Endothelial cell of umbilical vein (primary cell): ENCODE data around the gene MYO1E. TPM values are rescaled to one million over a fixed set of nuclear protein-coding genes. Genes with fewer than 3 reads are reported as not detected.

ENCODE experiments used
- BruUV-seq: library from RNA; stranded (reverse); fragments of 400-500 nt; replicated peaks from 2 replicates; lab custom pipeline; 2021; lab: Mats Ljungman, UMichigan
- CTCF ChIA-PET: fragments of 300-600, 350-600 bp; sonication (Branson Sonifier 250); formaldehyde crosslinking; loops from one replicate; lab custom pipeline; 2021; ENCODE audit warnings: antibody characterized with exemption, inconsistent platforms; lab: Charles Lee
- POLR2A ChIA-PET: fragments of 300-600, 350-600 bp; sonication (Branson Sonifier 250); formaldehyde crosslinking; loops from one replicate; lab custom pipeline; 2021; ENCODE audit warnings: antibody characterized with exemption, inconsistent platforms; lab: Charles Lee
- DNase-seq: peaks from one replicate; pipeline ENCODE4 v3.0.0-alpha.2; 2011; ENCODE audit warnings: low read depth, low spot score
- FAIRE-seq: peaks from 2 replicates; lab custom pipeline; 2011; peaks lifted over from hg19 to GRCh38; lab: Jason Lieb, UNC
- H2AFZ ChIP-seq: 2 replicates; pipeline ENCODE4 v1.6.0; 2012; ENCODE audit warnings: low read depth, low read length, control low read depth, inconsistent platforms
- H3K27ac ChIP-seq: 2 replicates; pipeline ENCODE4 v1.5.1; 2011; ENCODE audit warnings: low read depth, mild to moderate bottlenecking, control low read depth, low read length, moderate library complexity; ENCODE audit not compliant: insufficient read depth
- H3K27me3 ChIP-seq, 2 experiments: 2 replicates each; pipeline versions ENCODE4 v1.6.0 to v1.6.1; 2011; ENCODE audit warnings: low read length in 2 of 2, mixed read lengths in 1 of 2; ENCODE audit not compliant: control insufficient read depth in 2 of 2, insufficient read depth in 2 of 2
- H3K36me3 ChIP-seq, 2 experiments: 2 replicates in 1 of 2; 3 replicates in 1 of 2; pipeline ENCODE4 v1.5.1; 2011; ENCODE audit warnings: low read length in 2 of 2, mild to moderate bottlenecking in 1 of 2, moderate library complexity in 1 of 2; ENCODE audit not compliant: control insufficient read depth in 2 of 2, insufficient read depth in 2 of 2; ENCODE audit errors: extremely low read depth in 1 of 2
- H3K4me1 ChIP-seq: 3 replicates; pipeline ENCODE4 v1.5.1; 2011; ENCODE audit warnings: mild to moderate bottlenecking, low read length; ENCODE audit not compliant: control insufficient read depth, insufficient read depth; ENCODE audit errors: extremely low read depth
- H3K4me2 ChIP-seq: 2 replicates; pipeline ENCODE4 v1.6.1; 2011; ENCODE audit warnings: low read length, control low read depth, mixed read lengths; ENCODE audit not compliant: insufficient read depth
- H3K4me3 ChIP-seq, 3 experiments: fragments of 200-600 bp in 1 of 3; sonication (generic), shearing (Covaris generic) in 1 of 3; replicated peaks in 1 of 3; 2 replicates each; pipeline ENCODE4 v1.5.1; 2011 to 2016; ENCODE audit warnings: control low read depth in 3 of 3, low read length in 3 of 3, mild to moderate bottlenecking in 2 of 3, inconsistent platforms in 1 of 3, low read depth in 1 of 3, moderate library complexity in 1 of 3; ENCODE audit not compliant: insufficient read depth in 1 of 3
- H3K79me2 ChIP-seq: 2 replicates; pipeline ENCODE4 v1.6.0; 2012; ENCODE audit warnings: low read length, inconsistent platforms; ENCODE audit not compliant: control insufficient read depth, insufficient read depth
- H3K9ac ChIP-seq: replicated peaks from 2 replicates; pipeline ENCODE3; 2011; ENCODE audit warnings: low read length, control low read depth; ENCODE audit not compliant: insufficient read depth; ENCODE audit errors: extremely low read depth
- H3K9me1 ChIP-seq: replicated peaks from 3 replicates; pipeline ENCODE4 v1.6.0; 2011; ENCODE audit warnings: mild to moderate bottlenecking, low read length; ENCODE audit not compliant: control insufficient read depth, insufficient read depth; ENCODE audit errors: extremely low read depth
- H3K9me3 ChIP-seq: replicated peaks from 2 replicates; pipeline ENCODE4 v1.5.1; 2012; ENCODE audit warnings: low read length, inconsistent platforms; ENCODE audit not compliant: control insufficient read depth, insufficient read depth
- H4K20me1 ChIP-seq: replicated peaks from 2 replicates; pipeline ENCODE3; 2011; ENCODE audit warnings: mild to moderate bottlenecking, low read length; ENCODE audit not compliant: control insufficient read depth, insufficient read depth; ENCODE audit errors: extremely low read depth
- EZH2 ChIP-seq: IDR thresholded peaks from 2 replicates; pipeline ENCODE4 v1.6.1; 2012; ENCODE audit warnings: borderline replicate concordance, low read depth, mild to moderate bottlenecking, moderate library complexity, low read length, inconsistent platforms; ENCODE audit not compliant: severe bottlenecking
- FOS ChIP-seq: IDR thresholded peaks from 2 replicates; pipeline ENCODE4 v1.6.1; 2011; ENCODE audit warnings: mild to moderate bottlenecking, low read length, moderate library complexity, borderline replicate concordance; ENCODE audit not compliant: insufficient read depth
- GATA2 ChIP-seq: IDR thresholded peaks from 2 replicates; pipeline ENCODE4 v1.7.0; 2011; ENCODE audit warnings: low read depth, mild to moderate bottlenecking, moderate library complexity, mixed read lengths, low read length; ENCODE audit not compliant: insufficient read length, insufficient read depth
- JUN ChIP-seq: IDR thresholded peaks from 2 replicates; pipeline ENCODE4 v1.6.1; 2011; ENCODE audit warnings: borderline replicate concordance, low read depth; ENCODE audit not compliant: insufficient read length, insufficient read depth
- MYC ChIP-seq: IDR thresholded peaks from one replicate; pipeline ENCODE4 v1.6.1; 2011; ENCODE audit warnings: mild to moderate bottlenecking, low read depth, low read length
- POLR2A ChIP-seq: IDR thresholded peaks from 2 replicates; pipeline ENCODE4 v1.6.1; 2012; ENCODE audit warnings: low read depth, mild to moderate bottlenecking, control low read depth, low read length
- POLR2AphosphoS5 ChIP-seq: IDR thresholded peaks from 2 replicates; pipeline ENCODE4 v1.6.1; 2012; ENCODE audit warnings: low read depth, mild to moderate bottlenecking, control low read depth, low read length, moderate library complexity; ENCODE audit not compliant: insufficient read depth
- dilution Hi-C: fragments of 300-500 bp; cut with MboI; formaldehyde crosslinking; loops from one replicate; pipeline ENCODE4 v1.15.0; 2019; ENCODE audit warnings: low sequenced_read_pairs; ENCODE audit not compliant: extremely low pct_ligation_motif_present
- intact Hi-C: fragments of 100-400 bp; cut with micrococcal nuclease; formaldehyde crosslinking; loops from one replicate; pipeline ENCODE4 v1.10.0; 2022
- polyA plus RNA-seq, 4 experiments: library from polyadenylated mRNA; depleted of rRNA in 3 of 4; stranded (reverse) in 3 of 4; unstranded in 1 of 4; fragments of >200 nt; gene quantifications; 2 replicates each; pipeline versions ENCODE4 v1.2.1 to v1.2.3, GENCODE V29; 2011 to 2012; ENCODE audit warnings: missing spikeins in 1 of 4
- total RNA-seq: library from RNA; stranded (reverse); gene quantifications from 2 replicates; pipeline ENCODE4 v1.2.3, GENCODE V29; 2021
- TF ChIP-seq, protein P1 (sequence below): IDR thresholded peaks from 2 replicates; pipeline ENCODE4 v1.6.1; 2011; ENCODE audit not compliant: insufficient read depth, insufficient read length
- TF ChIP-seq, protein P2 (sequence below), 2 donors: IDR thresholded peaks; 1 replicate in 1 of 2; 2 replicates in 1 of 2; pipeline ENCODE4 v1.5.1; 2011; ENCODE audit warnings: low read length in 2 of 2, mild to moderate bottlenecking in 2 of 2, moderate library complexity in 2 of 2, control low read depth in 1 of 2, inconsistent platforms in 1 of 2, low read depth in 1 of 2; ENCODE audit not compliant: insufficient read depth in 1 of 2; ENCODE audit errors: extremely low read depth in 1 of 2

The MYO1E gene
- total and polyA plus RNA-seq, 2 donors (not counting 3 experiments of a cell fraction or from before 2014, with no cell fraction given), result 31.6 to 218 TPM

DNA sequence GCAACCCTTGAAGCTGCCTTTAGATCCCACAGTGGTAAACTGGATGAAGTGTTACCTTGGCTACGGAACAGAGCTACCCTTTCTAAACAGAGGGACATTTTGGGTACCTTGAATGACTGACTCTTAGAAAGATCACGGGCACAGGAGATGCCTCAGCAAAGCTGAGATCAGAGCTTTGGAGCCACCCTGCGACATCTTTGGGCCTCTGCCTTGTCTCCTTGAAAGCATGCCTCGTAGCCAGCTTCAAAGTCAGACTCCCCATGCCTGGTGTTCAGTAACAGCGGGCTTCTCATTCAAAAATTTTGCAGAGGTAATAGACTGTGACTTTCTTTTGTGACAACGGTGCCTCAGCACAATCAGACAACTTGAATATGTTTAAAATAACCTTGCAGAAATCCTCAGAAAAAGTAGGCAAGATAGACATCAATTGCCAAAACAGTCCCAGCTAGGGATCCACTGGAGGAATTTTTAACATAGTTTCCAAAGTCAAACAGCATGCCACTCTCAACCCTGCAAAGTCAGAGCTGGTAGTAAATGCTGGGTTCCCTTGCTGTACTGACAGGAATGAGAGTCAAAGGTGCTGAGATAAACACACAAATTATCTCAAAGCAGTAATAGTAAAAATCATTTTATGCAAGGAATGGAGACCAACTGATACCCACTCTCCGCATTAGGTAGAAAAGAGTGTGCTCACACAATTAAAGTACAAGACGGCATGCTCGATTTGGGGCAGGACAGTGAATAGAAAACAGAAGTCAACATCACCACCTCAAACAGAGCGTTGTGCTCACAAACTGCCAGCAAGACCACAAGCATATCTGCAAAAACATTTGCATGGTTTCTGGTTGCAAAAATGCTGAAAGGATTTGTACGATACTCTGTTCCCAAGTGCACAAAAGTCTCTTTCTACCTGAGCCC lies 82.1 kb downstream of the MYO1E start:
- DNase-seq, result no peak
- Histone ChIP-seq H3K4me2 (no peak overlapping the region), H3K9me3 (no peaks in the 10 kb centered on the region), H4K20me1 (no peaks in the 10 kb centered on the region), H3K36me3 (no peaks in the 10 kb centered on the region), H3K4me3 (no peak overlapping the region), H3K9ac (no peak overlapping the region), H3K79me2 (peaks cover 53% of the 10 kb centered on the region), H2AFZ (no peak overlapping the region), H3K4me1 (peaks cover 32% of the 10 kb centered on the region), H3K27me3 (no peaks in the 10 kb centered on the region), H3K27ac (no peak overlapping the region), H3K9me1 (no peaks in the 10 kb centered on the region)
- no peak for TF ChIP-seq FOS
- no peak for TF ChIP-seq MYC
- no peak for TF ChIP-seq JUN
- TF ChIP-seq, protein P1, sequence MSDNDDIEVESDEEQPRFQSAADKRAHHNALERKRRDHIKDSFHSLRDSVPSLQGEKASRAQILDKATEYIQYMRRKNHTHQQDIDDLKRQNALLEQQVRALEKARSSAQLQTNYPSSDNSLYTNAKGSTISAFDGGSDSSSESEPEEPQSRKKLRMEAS, result no peak
- TF ChIP-seq POLR2AphosphoS5, result no peak
- TF ChIP-seq POLR2A, result no peak
- no peak for TF ChIP-seq GATA2
- no peak for TF ChIP-seq EZH2
- TF ChIP-seq, protein P2, sequence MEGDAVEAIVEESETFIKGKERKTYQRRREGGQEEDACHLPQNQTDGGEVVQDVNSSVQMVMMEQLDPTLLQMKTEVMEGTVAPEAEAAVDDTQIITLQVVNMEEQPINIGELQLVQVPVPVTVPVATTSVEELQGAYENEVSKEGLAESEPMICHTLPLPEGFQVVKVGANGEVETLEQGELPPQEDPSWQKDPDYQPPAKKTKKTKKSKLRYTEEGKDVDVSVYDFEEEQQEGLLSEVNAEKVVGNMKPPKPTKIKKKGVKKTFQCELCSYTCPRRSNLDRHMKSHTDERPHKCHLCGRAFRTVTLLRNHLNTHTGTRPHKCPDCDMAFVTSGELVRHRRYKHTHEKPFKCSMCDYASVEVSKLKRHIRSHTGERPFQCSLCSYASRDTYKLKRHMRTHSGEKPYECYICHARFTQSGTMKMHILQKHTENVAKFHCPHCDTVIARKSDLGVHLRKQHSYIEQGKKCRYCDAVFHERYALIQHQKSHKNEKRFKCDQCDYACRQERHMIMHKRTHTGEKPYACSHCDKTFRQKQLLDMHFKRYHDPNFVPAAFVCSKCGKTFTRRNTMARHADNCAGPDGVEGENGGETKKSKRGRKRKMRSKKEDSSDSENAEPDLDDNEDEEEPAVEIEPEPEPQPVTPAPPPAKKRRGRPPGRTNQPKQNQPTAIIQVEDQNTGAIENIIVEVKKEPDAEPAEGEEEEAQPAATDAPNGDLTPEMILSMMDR (IDR thresholded peaks at IDR 0.05; ENCODE audit: extremely low read depth in 1 of 2, insufficient read depth in 1 of 2, low read depth in 1 of 2, low read length in 2 of 2), result no peak
- BruUV-seq, result no TSS peak
- CTCF ChIA-PET, result interaction anchor here (1.7 kb wide), 1 partner anchor 10 kb away, joined by 5 read pairs; no protein-coding TSS in a partner anchor
- intact Hi-C loops, result no loop called here
- dilution Hi-C loops, result no loop called here
- no peak for FAIRE-seq
- POLR2A ChIA-PET, result no interaction called here
